Right renal cortex interstitium (tissue), 3 donors: Measurements from ENCODE around the gene TOP2B. TPM values are rescaled to one million over a fixed set of nuclear protein-coding genes. Genes with fewer than 3 reads are reported as not detected.

Source experiments
- DNase-seq, 3 donors: peaks; one replicate each; pipeline ENCODE4 v3.0.0-alpha.2; 2013; ENCODE audit warnings: low read depth in 3 of 3, low spot score in 2 of 3
- polyA plus RNA-seq, 3 donors: library from polyadenylated mRNA; unstranded; fragments of 120-200 nt; gene quantifications; one replicate each; pipeline ENCODE4 v1.2.1, GENCODE V29; 2013; ENCODE audit not compliant: insufficient read length in 3 of 3

Gene TOP2B
- polyA plus RNA-seq, 3 donors, result 317 to 359 (median 332) TPM

DNA sequence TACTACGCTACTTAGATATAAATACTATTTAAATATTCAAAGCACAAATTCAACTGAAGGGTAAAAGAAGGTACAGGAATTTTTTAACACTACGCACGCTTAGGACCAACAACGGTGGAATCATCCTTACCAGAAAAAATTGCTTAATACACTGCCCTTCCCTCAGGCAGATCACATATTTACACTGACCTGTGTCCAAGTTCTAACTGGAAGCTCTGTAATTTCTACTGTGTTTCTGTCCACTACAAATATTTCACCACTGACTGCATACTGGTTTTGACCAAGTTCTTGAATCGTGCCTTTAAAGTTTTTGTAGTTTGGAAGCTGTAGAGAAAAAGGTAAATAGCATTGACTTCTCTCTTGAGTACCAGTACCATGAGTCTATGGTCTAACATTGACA is 44.2 kb downstream of the TOP2B start:
- DNase-seq, result no peak

DNA sequence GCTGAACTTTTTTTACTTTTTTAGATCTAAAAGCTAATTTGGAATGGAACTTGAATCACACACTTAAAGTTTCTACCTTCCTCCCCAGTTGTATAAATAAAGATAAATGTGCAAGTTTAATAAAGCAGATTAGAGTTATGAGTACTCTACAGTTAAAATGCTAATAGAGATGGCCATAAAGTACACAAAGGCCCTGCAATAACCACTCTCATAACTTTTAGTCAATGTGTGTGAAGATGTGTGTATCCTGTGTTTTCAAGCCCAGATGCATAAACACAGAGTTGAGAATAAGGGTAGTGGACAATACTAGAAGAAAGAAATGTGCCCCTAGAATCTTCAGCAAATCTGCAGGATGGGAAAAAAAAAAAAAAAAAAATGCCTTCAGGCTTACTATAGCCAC is 45.3 kb downstream of the TOP2B start:
- no peak for DNase-seq

DNA sequence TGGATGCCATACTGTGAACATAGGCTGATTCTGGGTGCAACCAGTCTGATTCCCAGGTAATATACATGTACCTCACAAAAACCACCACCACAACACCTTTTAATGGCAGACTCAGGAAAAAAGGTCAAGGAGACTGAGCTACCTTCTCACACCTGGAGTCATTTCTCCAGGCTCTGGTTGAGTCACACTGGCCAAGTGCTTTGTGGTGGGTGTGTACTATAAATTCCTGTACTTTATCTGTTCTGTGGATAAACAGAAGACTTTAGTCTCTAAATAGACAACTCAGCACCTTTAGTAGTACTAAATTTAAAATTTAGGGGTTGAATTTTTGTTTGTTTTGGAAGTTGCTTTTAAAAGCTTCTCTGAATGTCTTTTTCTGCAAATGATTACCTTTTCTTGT is 46.7 kb downstream of the TOP2B start:
- no peak for DNase-seq

DNA sequence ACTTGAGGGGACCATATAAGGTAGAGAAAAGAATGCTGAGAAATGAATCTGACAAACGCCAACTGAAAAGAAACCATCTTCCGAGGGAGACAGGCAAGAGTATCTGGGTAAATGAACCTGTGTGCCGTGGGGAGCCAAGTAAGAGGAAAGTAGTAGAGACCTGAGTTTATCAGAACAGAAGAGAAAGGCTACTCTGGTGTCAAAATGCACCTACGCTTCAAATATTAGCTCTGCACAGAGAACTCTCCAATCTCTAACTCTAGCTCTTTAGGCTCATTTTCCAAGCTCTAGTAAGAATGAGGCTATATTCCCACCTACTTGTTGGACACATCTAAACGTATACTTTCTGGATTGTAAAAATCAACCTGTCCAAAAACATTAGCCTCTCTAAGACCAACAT is 53.5 kb downstream of the TOP2B start:
- no peak for DNase-seq

DNA sequence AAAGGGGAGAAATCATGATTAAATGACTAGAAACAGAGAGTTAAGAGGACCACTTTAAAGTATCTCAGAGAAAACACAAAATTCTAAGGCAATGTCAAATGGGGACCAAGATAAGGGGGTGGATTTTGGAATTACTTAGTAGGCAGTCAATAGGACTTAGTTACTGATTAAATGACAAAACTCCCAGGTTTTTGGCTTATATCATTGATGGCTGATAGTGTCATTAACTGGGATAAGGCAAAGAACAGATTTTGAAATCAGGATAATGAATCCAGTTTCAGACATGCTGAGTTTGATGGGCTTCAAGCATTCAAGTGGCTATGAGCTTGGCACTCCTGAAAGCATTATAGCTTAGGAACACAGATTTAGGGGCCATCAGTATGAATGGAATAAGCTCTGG is 53.9 kb downstream of the TOP2B start:
- no peak for DNase-seq

DNA sequence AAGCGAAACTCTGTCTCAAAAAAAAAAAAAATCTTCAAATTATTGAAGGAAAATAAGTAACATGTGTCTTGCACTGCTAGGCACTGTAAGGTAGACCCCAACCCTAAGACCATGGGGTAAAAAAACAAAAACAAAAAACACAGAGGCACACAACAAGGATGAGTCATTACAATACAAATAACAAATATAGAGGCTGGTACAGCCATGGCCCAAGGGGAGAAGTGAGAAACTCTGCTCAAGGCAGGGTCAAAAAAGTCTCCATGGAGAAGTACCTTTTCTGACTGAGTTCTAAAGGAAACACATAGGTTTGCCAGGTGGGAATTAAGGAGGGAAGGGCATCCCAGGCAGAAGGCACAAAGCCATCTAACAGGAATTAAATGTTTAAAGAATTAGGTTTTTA is 54.5 kb downstream of the TOP2B start:
- no peak for DNase-seq

DNA sequence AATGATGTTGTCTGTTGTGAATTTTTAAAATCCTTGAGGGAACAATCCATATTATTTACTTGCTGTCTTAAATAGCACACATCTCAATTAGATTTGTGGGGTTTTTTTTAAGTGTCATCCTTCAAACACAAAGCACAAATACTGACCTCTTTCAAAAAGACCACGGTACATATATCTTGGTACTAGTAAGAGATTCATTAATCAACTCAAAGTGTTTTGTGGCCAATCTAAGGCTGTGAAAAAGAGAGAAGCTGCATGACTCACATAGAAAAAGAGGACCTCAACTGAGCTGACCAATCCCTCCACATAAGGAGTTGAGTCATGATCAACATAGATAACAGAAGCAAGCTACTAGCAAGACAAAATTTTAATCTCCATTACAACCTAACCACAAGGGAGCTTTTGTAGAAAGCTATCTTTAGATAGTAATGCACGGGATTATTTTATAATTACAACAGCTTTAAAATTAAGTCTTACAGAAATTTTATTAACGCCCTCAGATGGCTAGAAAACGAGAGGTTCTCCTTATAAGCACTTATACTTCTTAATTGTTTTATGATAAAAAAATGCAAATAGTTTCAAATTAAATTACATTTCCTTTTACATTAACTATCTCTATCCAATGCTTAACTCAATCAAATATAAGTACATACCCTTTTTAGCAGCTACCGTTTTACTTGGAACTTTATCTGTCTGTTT is 60.5 kb downstream of the TOP2B start:
- DNase-seq, result no peak

DNA sequence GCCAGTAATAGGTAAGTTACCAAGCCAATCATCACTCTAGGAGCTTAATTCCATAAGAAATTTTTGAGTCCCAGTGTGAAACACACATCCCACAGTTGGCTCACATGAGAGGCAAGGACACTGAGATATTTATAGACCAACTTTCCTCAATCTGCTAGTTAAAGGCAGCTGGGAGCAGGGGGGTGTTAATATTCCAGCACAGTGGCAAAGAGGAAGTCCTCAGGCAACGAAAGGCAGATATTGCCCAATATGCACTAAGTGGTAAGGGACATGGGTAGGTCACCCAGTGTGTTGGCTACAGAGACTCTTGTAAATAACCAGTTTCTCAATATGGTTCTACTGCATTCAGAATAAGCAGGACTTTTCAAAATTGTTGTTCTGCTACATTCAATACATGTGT is 61.0 kb downstream of the TOP2B start:
- DNase-seq, result no peak

DNA sequence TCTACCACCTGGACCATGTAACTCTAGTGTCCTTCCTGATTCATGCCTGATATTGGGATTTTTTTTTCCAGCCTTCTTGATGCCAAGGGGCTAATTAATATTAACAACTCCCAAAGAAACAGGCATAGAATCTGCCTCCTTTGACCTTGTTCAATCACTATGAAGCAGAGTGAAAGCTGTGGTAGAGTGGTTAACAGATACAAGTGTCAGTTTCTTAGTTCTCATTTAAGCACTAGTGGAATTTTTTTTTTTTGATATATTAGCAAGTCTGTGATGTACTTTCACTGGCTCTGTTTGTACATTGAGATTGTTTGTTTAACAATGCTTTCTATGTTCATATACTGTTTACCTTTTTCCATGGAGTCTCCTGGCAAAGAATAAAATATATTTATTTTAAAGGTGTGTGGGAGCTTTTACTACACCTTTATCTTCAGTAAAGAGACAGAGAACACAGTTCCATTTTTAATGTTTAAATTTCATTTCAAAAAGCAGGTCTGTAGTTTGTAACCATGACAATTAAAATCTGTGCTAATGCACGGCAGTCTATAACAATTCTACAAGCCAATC is 67.1 kb downstream of the TOP2B start:
- no peak for DNase-seq

DNA sequence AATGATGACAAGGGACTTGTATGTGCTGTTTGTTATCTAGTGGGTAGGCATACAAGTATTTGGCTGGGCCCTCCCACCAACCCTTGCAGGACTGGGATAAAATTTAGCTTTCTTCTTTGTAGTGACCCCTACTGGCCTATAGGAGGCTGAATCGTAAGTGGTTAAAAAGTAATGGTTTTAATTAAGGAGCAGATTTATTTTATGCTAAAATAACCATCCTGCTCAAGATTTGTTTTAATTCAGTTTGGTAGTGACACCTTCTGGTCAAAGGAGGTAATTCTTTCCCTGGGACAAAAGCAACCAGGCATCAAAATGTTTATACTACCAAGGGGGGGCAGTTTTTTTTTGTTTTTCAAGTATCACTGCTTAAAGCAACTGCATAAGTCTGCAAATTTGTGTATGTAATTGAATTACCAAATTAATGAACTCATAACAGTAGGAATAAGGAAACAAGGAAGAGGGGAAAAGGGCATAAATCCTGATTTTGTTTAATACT is 70.7 kb downstream of the TOP2B start:
- peak; percentile 44 to 72 (median 63) for DNase-seq

DNA sequence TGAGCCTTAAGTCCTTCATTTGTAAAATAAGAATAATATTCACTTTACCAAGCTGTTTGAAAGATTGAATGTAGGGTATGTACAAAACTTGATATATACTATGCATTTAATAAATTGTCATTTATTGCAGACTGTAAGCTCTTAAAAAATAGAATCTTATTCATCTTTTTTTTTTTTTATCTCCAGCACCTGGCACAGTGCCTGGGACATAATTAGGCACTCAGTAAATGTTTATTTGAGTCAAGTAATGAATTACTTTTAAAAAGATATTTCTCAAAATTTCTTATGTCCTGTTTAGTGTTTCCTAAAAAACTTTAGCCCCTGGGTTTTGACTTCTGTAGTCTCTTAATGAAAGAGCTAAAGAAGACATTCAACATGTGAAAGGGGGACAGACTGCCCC is 71.7 kb downstream of the TOP2B start:
- peak in 1 of 3 donors; percentile 15 for DNase-seq

DNA sequence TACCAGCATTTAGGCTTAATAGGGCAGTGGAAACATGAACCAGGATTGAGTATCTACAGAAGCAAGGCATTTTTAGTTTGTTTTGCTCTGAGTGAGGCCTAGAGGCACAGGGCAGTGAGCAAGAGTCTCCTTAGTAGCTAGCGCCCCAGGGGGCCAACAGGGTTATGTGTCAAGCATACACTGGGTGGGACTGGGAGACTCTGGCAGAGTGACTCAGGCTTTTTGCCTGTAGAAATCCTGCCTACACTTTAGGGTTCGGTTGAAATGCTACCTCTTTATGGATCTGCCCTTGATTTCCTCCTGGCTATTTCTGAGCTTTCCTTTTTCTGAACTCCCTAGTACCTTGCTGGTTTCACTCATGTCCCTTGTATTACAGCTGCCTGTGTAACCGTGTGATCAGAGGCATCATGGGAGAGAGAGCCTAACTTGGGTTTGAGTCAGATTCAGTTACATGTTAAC is 72.2 kb downstream of the TOP2B start:
- no peak for DNase-seq

DNA sequence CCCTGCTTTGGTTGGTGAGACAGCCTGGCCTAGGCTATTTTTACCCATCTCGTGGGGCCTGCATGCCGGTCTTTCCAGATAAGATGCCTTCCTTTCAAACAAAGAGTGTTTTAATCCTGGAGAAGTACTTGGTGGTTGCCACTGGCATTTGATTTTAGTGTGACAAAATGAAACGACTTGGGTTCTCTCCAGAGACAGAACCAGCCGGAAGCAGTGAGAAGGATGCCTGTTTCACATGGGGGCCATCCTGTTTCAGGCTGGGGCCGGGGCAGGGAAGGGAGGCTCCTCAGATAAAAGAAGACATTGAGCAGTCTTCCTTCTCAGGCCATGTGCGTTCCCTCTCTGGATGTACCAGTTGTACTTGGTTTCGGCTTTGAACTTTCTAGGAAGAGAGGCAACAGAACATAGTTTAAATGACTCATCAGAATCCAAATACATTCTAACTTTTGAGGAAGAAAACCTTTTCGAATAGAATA is 74.9 kb downstream of the TOP2B start:
- no peak for DNase-seq

DNA sequence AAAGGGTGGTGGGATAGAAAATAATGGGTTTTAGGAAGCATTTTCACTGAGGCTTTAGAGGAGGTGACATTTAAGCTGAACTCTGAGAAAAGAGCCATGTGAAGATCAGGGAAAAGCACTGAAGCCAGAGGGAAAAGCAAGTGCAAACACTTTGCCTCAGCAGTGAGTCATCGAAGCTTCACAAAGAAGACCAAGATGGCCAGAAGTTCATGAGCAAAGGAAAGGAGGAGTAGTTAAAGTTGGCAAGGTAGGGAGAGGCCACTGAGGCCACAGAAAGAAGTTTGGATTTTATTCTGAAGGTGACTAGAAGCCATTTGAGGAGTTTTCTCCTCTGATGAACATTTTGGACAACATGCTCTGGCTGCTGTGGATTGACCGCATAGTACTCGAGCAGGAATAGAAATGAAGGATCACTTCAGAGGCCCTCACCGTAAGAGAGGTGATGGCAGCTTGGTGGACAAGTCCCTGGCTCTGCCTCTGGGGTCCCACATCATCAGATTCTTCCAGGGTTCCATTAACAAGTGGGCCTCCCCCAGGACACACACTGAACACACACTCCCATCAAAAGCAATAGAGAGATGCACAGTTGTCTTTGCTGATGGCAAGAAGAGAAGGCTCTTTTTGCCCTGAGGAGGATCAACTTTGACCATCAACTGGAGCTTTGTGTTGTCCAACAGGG is 75.5 kb downstream of the TOP2B start:
- DNase-seq, result no peak

DNA sequence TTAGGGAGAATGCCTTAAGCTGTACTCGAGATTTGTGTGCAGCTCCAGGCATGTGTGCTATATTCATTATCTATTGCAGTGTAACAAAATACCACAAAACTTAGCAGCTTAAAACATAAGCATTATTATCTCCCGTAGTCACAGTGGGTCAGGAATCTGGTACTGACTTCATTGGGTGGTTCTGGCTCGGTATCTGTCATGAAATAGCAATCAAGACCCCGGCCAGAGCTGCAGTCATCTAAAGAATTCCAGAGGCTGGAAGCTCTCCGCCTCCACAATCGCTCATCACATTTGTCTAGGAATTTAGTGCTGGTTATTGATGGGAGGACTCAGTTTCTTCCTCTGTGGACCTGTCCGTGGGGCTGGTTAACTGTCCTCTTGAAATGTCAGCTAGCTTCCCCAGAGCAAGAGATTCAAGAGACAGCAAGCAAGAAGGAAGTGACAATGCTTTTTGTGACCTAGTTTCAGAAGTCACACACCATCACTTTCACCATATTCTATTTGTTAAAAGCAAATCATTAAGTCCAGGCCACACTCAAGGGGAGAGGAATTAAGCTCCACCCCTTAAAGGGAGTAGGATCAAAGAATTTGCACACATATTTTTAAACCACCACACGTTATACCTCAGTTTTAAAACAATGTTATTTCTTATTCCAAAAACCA is 76.1 kb downstream of the TOP2B start:
- DNase-seq, result no peak

DNA sequence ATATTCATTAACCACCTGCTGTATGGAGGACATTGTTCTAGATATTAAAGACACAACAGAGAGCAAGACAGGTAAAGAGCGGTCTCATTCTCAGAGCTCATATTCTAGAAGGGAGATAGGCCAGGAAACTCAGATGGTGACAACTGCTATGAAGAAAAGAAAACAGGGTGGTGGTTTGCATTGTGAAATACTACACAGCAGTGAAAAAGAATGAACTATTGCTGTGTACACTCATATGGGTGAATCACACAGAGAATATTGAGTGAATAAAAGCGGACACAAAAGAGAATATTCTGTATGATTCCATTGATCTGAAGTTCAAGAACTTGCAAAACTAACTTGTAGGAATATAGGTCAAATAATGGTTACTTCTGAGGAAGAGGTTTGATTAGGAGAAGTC is 76.7 kb downstream of the TOP2B start:
- DNase-seq, result no peak

DNA sequence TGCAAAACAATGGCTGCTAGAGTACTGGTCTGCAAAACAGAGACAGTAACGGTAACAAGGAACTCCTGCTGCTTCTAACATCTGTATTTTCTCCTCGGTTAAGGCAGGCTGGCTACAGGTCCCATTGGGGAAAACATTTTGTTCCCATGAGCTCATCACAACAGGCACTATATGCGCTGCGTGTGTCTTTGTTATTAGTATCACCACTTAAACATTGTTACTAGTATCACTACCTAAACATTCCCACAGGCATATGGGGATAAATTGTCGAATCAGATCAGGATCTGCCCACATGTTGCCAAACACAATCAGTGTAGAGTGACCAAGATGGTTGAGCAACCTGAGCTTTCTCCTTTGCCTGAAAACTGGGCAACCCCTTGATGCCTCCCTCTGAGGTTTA is 77.2 kb downstream of the TOP2B start:
- no peak for DNase-seq

DNA sequence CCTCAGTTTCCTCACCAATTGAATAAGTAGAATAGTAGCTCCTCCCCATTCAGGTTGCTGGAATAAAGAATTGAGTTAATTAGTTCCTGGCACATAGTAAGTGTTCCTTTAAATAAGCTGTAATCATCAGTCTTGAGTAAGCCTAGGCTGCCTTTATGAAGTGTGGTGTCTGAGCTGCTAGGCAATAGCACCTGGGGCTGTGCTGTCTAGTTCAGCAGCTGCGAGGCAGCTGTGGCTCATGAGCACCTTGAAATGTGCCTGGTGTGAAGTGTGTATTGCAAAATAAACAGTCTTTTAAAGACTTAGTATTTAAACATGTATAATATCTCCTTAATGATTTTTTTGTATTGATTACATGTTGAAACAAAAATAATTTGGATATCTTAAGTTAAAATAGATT is 77.6 kb downstream of the TOP2B start:
- DNase-seq, result no peak

DNA sequence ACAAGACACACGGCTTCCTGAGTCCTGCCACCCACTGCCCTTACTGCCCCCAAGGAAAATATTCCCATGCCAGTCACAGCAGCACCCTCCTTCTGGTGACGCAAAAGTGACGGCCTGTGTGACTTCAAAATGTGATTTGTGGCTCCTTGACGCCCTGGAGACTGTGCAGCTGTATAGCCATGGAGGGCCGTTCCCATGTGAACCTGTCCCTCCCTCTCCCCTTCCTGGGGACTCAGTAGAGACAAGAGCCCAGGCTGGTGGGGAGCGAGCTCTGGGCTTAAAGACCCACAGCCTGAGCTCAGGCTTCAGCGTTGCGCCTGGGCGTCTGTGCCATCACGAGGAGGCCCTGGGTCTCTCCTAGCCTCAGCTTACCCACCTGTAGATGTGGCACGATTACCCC is 78.2 kb downstream of the TOP2B start:
- no peak for DNase-seq

DNA sequence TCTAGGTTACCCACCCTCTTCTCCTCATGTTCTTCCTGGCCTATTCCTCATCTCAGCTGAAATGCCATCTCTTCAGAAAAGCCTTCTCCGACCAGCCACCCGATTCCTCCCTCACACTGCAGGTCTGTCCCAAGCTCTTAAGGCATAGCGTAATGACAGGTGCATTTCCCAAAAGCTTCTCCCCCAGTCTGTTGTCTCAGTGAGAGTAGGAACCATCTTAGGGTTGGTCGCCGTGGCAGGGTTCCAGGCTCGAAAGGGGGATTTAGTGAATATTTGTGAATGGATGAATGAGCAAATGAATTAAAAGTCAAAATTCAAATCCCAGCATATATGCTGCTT is 78.6 kb downstream of the TOP2B start:
- DNase-seq, result no peak

DNA sequence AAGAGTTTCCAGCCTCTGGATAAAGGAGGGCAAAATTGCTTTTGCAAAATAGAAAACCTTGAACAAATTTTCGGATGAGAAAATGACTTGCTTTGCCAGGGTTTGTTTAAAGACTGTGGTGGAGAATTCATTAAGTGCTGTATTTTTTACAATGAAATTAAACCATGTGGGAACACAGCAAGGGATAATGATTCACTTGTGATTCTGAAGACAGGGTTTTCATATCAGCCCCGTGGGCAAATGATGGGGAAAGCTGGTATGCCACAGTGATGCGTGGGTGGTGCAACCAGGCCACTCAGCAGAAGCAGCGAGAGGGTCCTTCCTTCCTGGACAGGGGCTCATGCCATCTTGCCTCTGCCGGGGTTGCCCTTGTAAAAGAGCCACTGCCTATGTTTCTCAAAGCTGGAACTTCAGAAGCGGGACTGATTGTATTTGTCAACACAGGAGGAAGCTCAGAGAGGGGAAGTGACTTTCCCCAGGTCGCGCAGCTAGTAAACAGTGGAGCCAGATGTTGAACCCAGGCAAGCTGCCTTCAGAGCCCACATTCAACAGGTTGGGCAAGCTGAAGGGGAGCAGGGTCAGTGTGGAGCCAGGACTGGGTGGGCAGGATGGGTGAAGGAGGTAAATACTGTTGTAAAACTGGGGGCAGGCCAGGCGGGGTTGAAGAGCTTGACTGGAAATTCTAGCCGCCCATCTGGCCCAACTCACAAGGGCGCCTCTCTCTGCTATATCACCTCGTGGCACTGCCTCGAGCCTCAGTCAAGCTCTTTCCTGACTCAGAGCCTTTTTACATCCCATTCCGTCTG is 79.1 kb downstream of the TOP2B start:
- no peak for DNase-seq
